Neural crest cell (in vitro differentiated cells): Measurements from ENCODE around the gene ATP8B1. TPM values are rescaled to one million over a fixed set of nuclear protein-coding genes. Genes with fewer than 3 reads are reported as not detected.
A peak's percentile ranks its signal among the peaks of the same experiment; 100 is the strongest.

Source experiments
- DNase-seq: peaks from one replicate; pipeline ENCODE4 v3.0.0; 2021; ENCODE audit warnings: low read depth, mixed read lengths, low spot score
- H3K27ac Mint-ChIP-seq: one replicate; pipeline ENCODE4 v1.8.0; 2021; ENCODE audit warnings: mild to moderate bottlenecking, mixed read lengths; ENCODE audit not compliant: unreplicated experiment
- H3K27me3 Mint-ChIP-seq: 2 replicates; pipeline ENCODE4 v1.8.0; 2021; ENCODE audit warnings: low read depth, mild to moderate bottlenecking, mixed read lengths
- H3K36me3 Mint-ChIP-seq: 2 replicates; pipeline ENCODE4 v1.8.0; 2021; ENCODE audit warnings: low read depth, mild to moderate bottlenecking, mixed read lengths
- H3K4me1 Mint-ChIP-seq: 2 replicates; pipeline ENCODE4 v1.8.0; 2021; ENCODE audit warnings: mixed read lengths
- H3K4me3 Mint-ChIP-seq: one replicate; pipeline ENCODE4 v1.8.0; 2021; ENCODE audit warnings: mild to moderate bottlenecking, mixed read lengths
- H3K9me3 Mint-ChIP-seq: 2 replicates; pipeline ENCODE4 v1.8.0; 2021; ENCODE audit warnings: mixed read lengths
- total RNA-seq: library from RNA; stranded (reverse); gene quantifications from 2 replicates; pipeline ENCODE4 v1.2.1, GENCODE V29; 2021
- TF ChIP-seq, protein P1 (sequence below): fragments of 200-600 bp; sonication (generic); conservative IDR thresholded peaks from 2 replicates; pipeline ENCODE4 v1.5.0; 2021; ENCODE audit warnings: antibody characterized with exemption, mild to moderate bottlenecking

Gene ATP8B1
- total RNA-seq, 1 donor from 2014 or later = 0.05 TPM

DNA sequence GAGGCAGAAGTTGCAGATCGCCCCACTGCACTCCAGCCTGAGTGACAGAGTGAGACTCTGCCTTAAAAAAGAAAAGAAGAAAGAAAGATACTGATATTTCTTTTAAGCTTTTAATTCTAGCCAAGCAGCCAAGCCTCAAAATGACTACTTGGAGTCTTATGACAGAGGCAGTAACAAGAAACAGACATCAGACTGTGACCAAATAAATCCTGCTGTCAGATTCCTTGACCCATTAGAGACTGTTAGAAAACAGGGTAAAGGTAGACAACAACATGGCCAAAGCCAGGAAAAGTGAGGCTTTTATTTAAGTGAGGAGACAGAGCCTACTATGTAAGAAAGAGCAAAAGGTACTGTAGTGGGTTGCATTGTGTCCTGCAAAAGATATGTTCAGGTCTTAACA, 98.1 kb downstream of the ATP8B1 start:
- no peaks in the 10 kb centered on the region for H3K27me3 Mint-ChIP-seq
- H3K9me3 Mint-ChIP-seq = no peaks in the 10 kb centered on the region
- TF ChIP-seq, protein P1, sequence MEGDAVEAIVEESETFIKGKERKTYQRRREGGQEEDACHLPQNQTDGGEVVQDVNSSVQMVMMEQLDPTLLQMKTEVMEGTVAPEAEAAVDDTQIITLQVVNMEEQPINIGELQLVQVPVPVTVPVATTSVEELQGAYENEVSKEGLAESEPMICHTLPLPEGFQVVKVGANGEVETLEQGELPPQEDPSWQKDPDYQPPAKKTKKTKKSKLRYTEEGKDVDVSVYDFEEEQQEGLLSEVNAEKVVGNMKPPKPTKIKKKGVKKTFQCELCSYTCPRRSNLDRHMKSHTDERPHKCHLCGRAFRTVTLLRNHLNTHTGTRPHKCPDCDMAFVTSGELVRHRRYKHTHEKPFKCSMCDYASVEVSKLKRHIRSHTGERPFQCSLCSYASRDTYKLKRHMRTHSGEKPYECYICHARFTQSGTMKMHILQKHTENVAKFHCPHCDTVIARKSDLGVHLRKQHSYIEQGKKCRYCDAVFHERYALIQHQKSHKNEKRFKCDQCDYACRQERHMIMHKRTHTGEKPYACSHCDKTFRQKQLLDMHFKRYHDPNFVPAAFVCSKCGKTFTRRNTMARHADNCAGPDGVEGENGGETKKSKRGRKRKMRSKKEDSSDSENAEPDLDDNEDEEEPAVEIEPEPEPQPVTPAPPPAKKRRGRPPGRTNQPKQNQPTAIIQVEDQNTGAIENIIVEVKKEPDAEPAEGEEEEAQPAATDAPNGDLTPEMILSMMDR = no peak
- no peak overlapping the region for H3K27ac Mint-ChIP-seq
- DNase-seq = no peak
- H3K36me3 Mint-ChIP-seq = no peaks in the 10 kb centered on the region
- H3K4me1 Mint-ChIP-seq = no peaks in the 10 kb centered on the region
- H3K4me3 Mint-ChIP-seq = no peak overlapping the region

DNA sequence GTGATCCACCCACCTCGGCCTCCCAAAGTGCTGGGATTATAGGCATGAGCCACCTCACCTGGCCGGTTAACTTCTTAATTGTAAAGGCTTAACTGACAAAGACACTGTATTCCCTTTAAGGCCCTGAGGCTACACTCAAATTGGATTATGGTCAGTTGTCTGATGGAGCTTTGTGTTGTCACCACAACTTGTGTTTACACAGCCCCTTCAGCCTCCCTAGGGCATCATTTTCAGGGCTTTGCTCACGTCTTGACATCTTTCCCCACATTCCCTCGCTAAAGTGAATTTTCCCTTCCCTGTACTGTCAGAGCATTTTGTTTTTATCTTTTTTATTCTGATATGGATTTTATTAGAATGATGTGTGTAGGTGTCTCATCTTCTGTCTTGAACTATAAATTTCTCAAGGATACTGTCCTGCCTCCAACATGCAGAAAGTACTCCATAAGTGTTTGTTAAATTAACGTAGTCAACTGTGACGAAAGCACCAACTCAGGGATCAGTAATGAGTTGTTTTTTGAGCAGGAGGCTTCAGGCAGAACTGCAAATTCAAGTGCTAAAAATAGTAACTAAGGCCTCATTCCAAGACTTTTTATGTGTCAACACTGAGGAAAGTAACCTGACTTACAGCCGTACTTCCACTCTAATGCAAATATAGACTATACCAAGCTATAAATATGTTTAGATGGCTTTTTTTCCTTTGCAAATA, 104.4 kb downstream of the ATP8B1 start:
- Mint-ChIP-seq H3K27ac (no peak overlapping the region), H3K27me3 (no peaks in the 10 kb centered on the region), H3K4me3 (no peak overlapping the region)

DNA sequence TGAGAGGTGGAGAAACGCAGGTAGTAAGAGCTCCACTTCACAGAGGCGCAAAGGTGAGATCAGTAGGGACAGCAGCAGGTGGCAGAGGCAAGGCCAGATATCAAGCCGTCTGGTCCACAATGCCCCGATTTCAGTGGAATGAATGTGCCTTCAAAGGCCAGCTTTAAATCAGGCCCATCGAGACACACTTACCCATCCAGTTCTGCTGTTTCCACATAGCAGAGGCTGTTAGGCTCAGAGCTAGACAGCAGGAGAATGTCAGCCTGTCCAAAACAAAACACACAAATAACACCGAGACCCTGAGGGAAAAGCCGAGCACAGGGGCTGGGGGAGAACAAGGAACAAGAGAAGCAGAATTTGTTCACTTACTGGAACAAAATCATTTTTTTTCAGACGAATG, 105.7 kb downstream of the ATP8B1 start:
- DNase-seq = no peak
- H3K27me3 Mint-ChIP-seq = no peaks in the 10 kb centered on the region
- no peaks in the 10 kb centered on the region for H3K9me3 Mint-ChIP-seq
- H3K4me1 Mint-ChIP-seq = peaks cover 20% of the 10 kb centered on the region
- H3K36me3 Mint-ChIP-seq = no peaks in the 10 kb centered on the region
- TF ChIP-seq, protein P1 = no peak
- no peak overlapping the region for H3K4me3 Mint-ChIP-seq
- H3K27ac Mint-ChIP-seq = peak overlapping the region; percentile 91

More for the DNA sequence above, 104.4 kb downstream of the ATP8B1 start:
- peaks cover 19% of the 10 kb centered on the region for H3K4me1 Mint-ChIP-seq
- no peaks in the 10 kb centered on the region for H3K36me3 Mint-ChIP-seq
- TF ChIP-seq, protein P1 = no peak
- DNase-seq = no peak
- no peaks in the 10 kb centered on the region for H3K9me3 Mint-ChIP-seq

DNA sequence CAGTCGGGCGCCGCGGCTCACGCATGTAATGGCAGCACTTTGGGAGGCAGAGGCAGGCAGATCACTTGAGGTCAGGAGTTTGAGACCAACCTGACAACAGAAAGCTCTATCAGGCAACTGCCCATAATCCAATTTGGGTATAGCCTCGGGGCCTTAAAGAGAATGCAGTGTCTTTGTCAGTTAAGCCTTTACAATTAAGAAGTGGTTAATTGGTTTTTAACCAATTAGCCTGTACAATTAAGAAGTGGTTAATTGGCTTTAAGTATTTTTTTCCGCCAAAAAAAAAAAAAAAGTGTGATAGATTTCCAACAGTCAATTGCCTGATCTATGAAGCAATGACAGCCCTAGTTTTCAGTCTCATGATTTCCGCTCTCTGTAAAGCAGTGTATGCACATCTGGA, 106.8 kb downstream of the ATP8B1 start:
- no peaks in the 10 kb centered on the region for H3K27me3 Mint-ChIP-seq
- H3K4me3 Mint-ChIP-seq = no peak overlapping the region
- H3K4me1 Mint-ChIP-seq = peaks cover 20% of the 10 kb centered on the region
- H3K27ac Mint-ChIP-seq = no peak overlapping the region
- H3K36me3 Mint-ChIP-seq = no peaks in the 10 kb centered on the region
- no peak for DNase-seq
- TF ChIP-seq, protein P1 = no peak
- no peaks in the 10 kb centered on the region for H3K9me3 Mint-ChIP-seq

DNA sequence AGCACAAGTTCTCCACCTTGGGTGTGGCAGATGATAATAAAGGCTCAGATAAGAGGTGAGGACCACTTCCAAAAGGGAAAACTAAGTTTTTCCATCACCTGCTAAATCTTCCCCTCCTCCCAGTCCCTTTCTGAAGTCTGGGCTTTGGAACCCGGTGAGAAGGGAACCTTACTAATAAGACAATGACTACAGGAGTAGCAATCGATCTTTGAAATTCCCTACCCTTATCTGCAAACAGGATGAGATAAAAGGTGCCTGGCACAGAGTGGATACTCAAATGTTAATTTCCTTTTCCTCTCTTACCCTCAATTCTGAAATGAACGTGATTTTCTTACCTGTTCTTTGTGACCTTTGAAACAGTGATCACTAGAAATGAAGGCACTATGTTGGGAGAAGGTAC, 111.8 kb downstream of the ATP8B1 start:
- H3K36me3 Mint-ChIP-seq = no peaks in the 10 kb centered on the region
- H3K27ac Mint-ChIP-seq = no peak overlapping the region
- H3K4me1 Mint-ChIP-seq = peaks cover 9% of the 10 kb centered on the region
- H3K27me3 Mint-ChIP-seq = no peaks in the 10 kb centered on the region
- no peak overlapping the region for H3K4me3 Mint-ChIP-seq
- TF ChIP-seq, protein P1 = no peak
- DNase-seq = no peak
- no peaks in the 10 kb centered on the region for H3K9me3 Mint-ChIP-seq
